GM21447 (cell line): Measurements from ENCODE around the gene USP21.

Experiments
- ATAC-seq: cut with Tn5 transposase; IDR thresholded peaks from one replicate; pipeline ENCODE4 v1.9.1; 2021; ENCODE audit not compliant: unreplicated experiment

Gene USP21

GRCh38 chr1:161214369-161214768, 55.1 kb downstream of the USP21 start:
- no peak for ATAC-seq

- ATAC-seq, result no peak
Observed at GRCh38 chr1:161215076-161215475, 55.8 kb downstream of the USP21 start, which contains the start of gene FCER1G. Gene FCER1G (plus strand): TSS chr1:161215295. CDS start chr1:161215322, 27 bp downstream.
